ENCODE data around the gene NOS1. TPM values are rescaled to one million over a fixed set of nuclear protein-coding genes. Genes with fewer than 3 reads are reported as not detected.
A peak's percentile ranks its signal among the peaks of the same experiment; 100 is the strongest.
"Not testable (repeated sequence)": the region's sequence is repeated elsewhere in the genome, so short reads cannot be mapped to it uniquely, and the experiment has no call there.

Gene NOS1
- total RNA-seq, 2 experiments from 2014 or later = not detected

GRCh38 chr12:117189725-117190209 lies 171.7 kb downstream of the NOS1 start:
- peak overlapping the region; percentile 73 for H3K27ac Mint-ChIP-seq
- peaks cover 22% of the 10 kb centered on the region for H3K36me3 Mint-ChIP-seq
- ChIA-PET POLR2A (no interaction called here), CTCF (interaction anchor here (0.7 kb wide), 1 partner anchor 164 kb away, joined by 3 read pairs; no protein-coding TSS in a partner anchor)
- peak overlapping the region; percentile 89 for H3K4me3 Mint-ChIP-seq
- peak; percentile 56 for DNase-seq
- peaks cover 31% of the 10 kb centered on the region for H3K4me1 Mint-ChIP-seq (ENCODE audit: low read depth)
- H3K27me3 Mint-ChIP-seq = no peaks in the 10 kb centered on the region
- peaks cover 3% of the 10 kb centered on the region for H3K9me3 Mint-ChIP-seq
- intact Hi-C loops (cut with micrococcal nuclease) = loop anchor here (1.0 to 5.0 kb wide), 2 partner anchors 372 to 451 kb away; partner anchors contain the start of genes RNFT2 and SPRING1

- peaks cover 25% of the 10 kb centered on the region for H3K36me3 Mint-ChIP-seq
- H3K4me1 Mint-ChIP-seq (ENCODE audit: low read depth) = peaks cover 31% of the 10 kb centered on the region
- ChIA-PET POLR2A (no interaction called here), CTCF (interaction anchor here (0.7 kb wide), 1 partner anchor 163 kb away, joined by 3 read pairs; no protein-coding TSS in a partner anchor)
- intact Hi-C loops (cut with micrococcal nuclease) = no loop called here
- H3K27ac Mint-ChIP-seq = peak overlapping the region; percentile 73
- no peak for DNase-seq
- H3K4me3 Mint-ChIP-seq = peak overlapping the region; percentile 89
- H3K9me3 Mint-ChIP-seq = peaks cover 3% of the 10 kb centered on the region
- no peaks in the 10 kb centered on the region for H3K27me3 Mint-ChIP-seq
These were observed 172.3 kb downstream of the NOS1 start for GRCh38 chr12:117188961-117189724.

- H3K4me3 Mint-ChIP-seq = peak overlapping the region; percentile 35
- H3K27me3 Mint-ChIP-seq = no peaks in the 10 kb centered on the region
- POLR2A ChIA-PET = no interaction called here
- no peaks in the 10 kb centered on the region for H3K9me3 Mint-ChIP-seq
- intact Hi-C loops (cut with micrococcal nuclease) = no loop called here
- H3K27ac Mint-ChIP-seq = no peak overlapping the region
- peaks cover 31% of the 10 kb centered on the region for H3K4me1 Mint-ChIP-seq (ENCODE audit: low read depth)
- CTCF ChIA-PET = no interaction called here
- H3K36me3 Mint-ChIP-seq = peaks cover 33% of the 10 kb centered on the region
- no peak for DNase-seq
These were observed 173.2 kb downstream of the NOS1 start for GRCh38 chr12:117188121-117188665.

GRCh38 chr12:117187421-117187820 lies 174.0 kb downstream of the NOS1 start:
- Mint-ChIP-seq H3K4me3 (no peak overlapping the region), H3K4me1 (ENCODE audit: low read depth) (peaks cover 31% of the 10 kb centered on the region), H3K27ac (no peak overlapping the region), H3K36me3 (peaks cover 37% of the 10 kb centered on the region), H3K27me3 (no peaks in the 10 kb centered on the region), H3K9me3 (no peaks in the 10 kb centered on the region)
- intact Hi-C loops (cut with micrococcal nuclease) = no loop called here
- DNase-seq = no peak
- CTCF ChIA-PET = no interaction called here
- POLR2A ChIA-PET = no interaction called here

GRCh38 chr12:117182866-117183265 lies 178.6 kb downstream of the NOS1 start:
- Mint-ChIP-seq H3K27me3 (no peaks in the 10 kb centered on the region), H3K27ac (no peak overlapping the region), H3K9me3 (peaks cover 3% of the 10 kb centered on the region), H3K4me3 (no peak overlapping the region), H3K4me1 (ENCODE audit: low read depth) (peaks cover 12% of the 10 kb centered on the region), H3K36me3 (peaks cover 62% of the 10 kb centered on the region)
- ChIA-PET POLR2A (interaction anchor here (0.7 kb wide), 1 partner anchor 307 kb away, joined by 4 read pairs; no protein-coding TSS in a partner anchor), CTCF (interaction anchor here (0.7 kb wide), 1 partner anchor 654 kb away, joined by 3 read pairs; no protein-coding TSS in a partner anchor)
- DNase-seq = no peak
- intact Hi-C loops (cut with micrococcal nuclease) = no loop called here

- H3K4me1 Mint-ChIP-seq (ENCODE audit: low read depth); H3K4me3 Mint-ChIP-seq; POLR2A ChIA-PET; intact Hi-C loops (cut with micrococcal nuclease); H3K27ac Mint-ChIP-seq; CTCF ChIA-PET; H3K9me3 Mint-ChIP-seq; DNase-seq; H3K27me3 Mint-ChIP-seq: not testable (repeated sequence)
- peaks cover 62% of the 10 kb centered on the region for H3K36me3 Mint-ChIP-seq
These were observed 180.0 kb downstream of the NOS1 start for GRCh38 chr12:117181468-117181843.

GRCh38 chr12:117180758-117181467 lies 180.5 kb downstream of the NOS1 start:
- ChIA-PET CTCF (no interaction called here), POLR2A (no interaction called here)
- H3K9me3 Mint-ChIP-seq = peaks cover 3% of the 10 kb centered on the region
- intact Hi-C loops (cut with micrococcal nuclease) = no loop called here
- H3K27me3 Mint-ChIP-seq = no peaks in the 10 kb centered on the region
- peaks cover 58% of the 10 kb centered on the region for H3K36me3 Mint-ChIP-seq
- H3K4me1 Mint-ChIP-seq (ENCODE audit: low read depth) = peaks cover 9% of the 10 kb centered on the region
- no peak overlapping the region for H3K4me3 Mint-ChIP-seq
- H3K27ac Mint-ChIP-seq = no peak overlapping the region
- DNase-seq = no peak

- H3K4me3 Mint-ChIP-seq = no peak overlapping the region
- no peak overlapping the region for H3K27ac Mint-ChIP-seq
- H3K4me1 Mint-ChIP-seq (ENCODE audit: low read depth) = peaks cover 3% of the 10 kb centered on the region
- CTCF ChIA-PET = no interaction called here
- DNase-seq = no peak
- intact Hi-C loops (cut with micrococcal nuclease) = no loop called here
- H3K9me3 Mint-ChIP-seq = peaks cover 3% of the 10 kb centered on the region
- no peaks in the 10 kb centered on the region for H3K27me3 Mint-ChIP-seq
- POLR2A ChIA-PET = no interaction called here
- peaks cover 59% of the 10 kb centered on the region for H3K36me3 Mint-ChIP-seq
These were observed 182.7 kb downstream of the NOS1 start for GRCh38 chr12:117178745-117179144.

GRCh38 chr12:117178301-117178700 lies 183.1 kb downstream of the NOS1 start:
- POLR2A ChIA-PET = no interaction called here
- Mint-ChIP-seq H3K4me1 (ENCODE audit: low read depth) (peaks cover 3% of the 10 kb centered on the region), H3K27me3 (no peaks in the 10 kb centered on the region), H3K27ac (no peak overlapping the region), H3K36me3 (peaks cover 58% of the 10 kb centered on the region), H3K9me3 (peaks cover 3% of the 10 kb centered on the region), H3K4me3 (no peak overlapping the region)
- CTCF ChIA-PET = no interaction called here
- no peak for DNase-seq
- intact Hi-C loops (cut with micrococcal nuclease) = no loop called here

- Mint-ChIP-seq H3K4me3 (no peak overlapping the region), H3K9me3 (no peaks in the 10 kb centered on the region), H3K36me3 (peaks cover 44% of the 10 kb centered on the region), H3K27me3 (no peaks in the 10 kb centered on the region), H3K27ac (no peak overlapping the region), H3K4me1 (ENCODE audit: low read depth) (no peaks in the 10 kb centered on the region)
- CTCF ChIA-PET = no interaction called here
- DNase-seq = no peak
- POLR2A ChIA-PET = no interaction called here
- intact Hi-C loops (cut with micrococcal nuclease) = no loop called here
These were observed 189.3 kb downstream of the NOS1 start for GRCh38 chr12:117172168-117172567.

GRCh38 chr12:117171499-117172162 lies 189.8 kb downstream of the NOS1 start:
- CTCF ChIA-PET = no interaction called here
- Mint-ChIP-seq H3K4me1 (ENCODE audit: low read depth) (no peaks in the 10 kb centered on the region), H3K27me3 (no peaks in the 10 kb centered on the region), H3K36me3 (peaks cover 46% of the 10 kb centered on the region), H3K4me3 (no peak overlapping the region), H3K27ac (no peak overlapping the region), H3K9me3 (no peaks in the 10 kb centered on the region)
- intact Hi-C loops (cut with micrococcal nuclease) = no loop called here
- POLR2A ChIA-PET = no interaction called here
- no peak for DNase-seq

GRCh38 chr12:117169548-117169947 lies 191.9 kb downstream of the NOS1 start:
- no peaks in the 10 kb centered on the region for H3K9me3 Mint-ChIP-seq
- no peak for DNase-seq
- ChIA-PET POLR2A (no interaction called here), CTCF (interaction anchor here (0.7 kb wide), 1 partner anchor 329 kb away, joined by 5 read pairs; no protein-coding TSS in a partner anchor)
- no peak overlapping the region for H3K4me3 Mint-ChIP-seq
- intact Hi-C loops (cut with micrococcal nuclease) = no loop called here
- no peaks in the 10 kb centered on the region for H3K27me3 Mint-ChIP-seq
- H3K4me1 Mint-ChIP-seq (ENCODE audit: low read depth) = no peaks in the 10 kb centered on the region
- peaks cover 52% of the 10 kb centered on the region for H3K36me3 Mint-ChIP-seq
- no peak overlapping the region for H3K27ac Mint-ChIP-seq
